CD4-positive, alpha-beta T cell (primary cell): ENCODE measurements around the gene KRT28. TPM values are rescaled to one million over a fixed set of nuclear protein-coding genes. Genes with fewer than 3 reads are reported as not detected.

ENCODE experiments used
- ATAC-seq: fragments of 200-7000 bp; cut with Tn5 transposase; one replicate; pipeline ENCODE4 v1.10.0; 2022; ENCODE audit warnings: mild to moderate bottlenecking; ENCODE audit not compliant: poor library complexity
- CTCF ChIA-PET: fragments of 350-600 bp; sonication (Branson Sonifier 250); formaldehyde crosslinking; loops from one replicate; lab custom pipeline; 2021; ENCODE audit warnings: antibody characterized with exemption, inconsistent platforms; lab: Charles Lee
- POLR2A ChIA-PET: fragments of 350-600 bp; sonication (Branson Sonifier 250); formaldehyde crosslinking; loops from one replicate; lab custom pipeline; 2021; ENCODE audit warnings: antibody characterized with exemption, inconsistent platforms; lab: Charles Lee
- DNase-seq, 14 experiments: peaks; one replicate each; pipeline ENCODE4 v3.0.0-alpha.2; 2013 to 2020; ENCODE audit warnings: mixed read lengths in 2 of 14
- H3K27ac ChIP-seq, 2 donors: one replicate each; pipeline versions ENCODE4 v1.5.1 to v1.7.0; 2013; ENCODE audit warnings: low read length in 2 of 2, low read depth in 1 of 2, mild to moderate bottlenecking in 1 of 2
- H3K27me3 ChIP-seq, 2 experiments: 1 replicate in 1 of 2; 2 replicates in 1 of 2; pipeline versions ENCODE4 v1.6.1 to v1.7.0; 2013; ENCODE audit warnings: low read length in 2 of 2, control low read depth in 1 of 2, mild to moderate bottlenecking in 1 of 2, moderate library complexity in 1 of 2; ENCODE audit not compliant: insufficient read depth in 2 of 2, control insufficient read depth in 1 of 2
- H3K36me3 ChIP-seq: one replicate; pipeline ENCODE4 v1.6.1; 2013; ENCODE audit warnings: low read length, control low read depth; ENCODE audit not compliant: insufficient read depth
- H3K4me1 ChIP-seq: one replicate; pipeline ENCODE4 v1.6.1; 2013; ENCODE audit warnings: low read length, control low read depth; ENCODE audit not compliant: insufficient read depth
- H3K4me3 ChIP-seq: one replicate; pipeline ENCODE4 v1.5.1; 2013; ENCODE audit warnings: mild to moderate bottlenecking, low read length, moderate library complexity
- H3K9me3 ChIP-seq, 2 experiments: 1 replicate in 1 of 2; 2 replicates in 1 of 2; pipeline versions ENCODE4 v1.6.1 to v1.7.0; 2013; ENCODE audit warnings: low read length in 2 of 2, mild to moderate bottlenecking in 2 of 2, control low read depth in 1 of 2, moderate library complexity in 1 of 2; ENCODE audit not compliant: control insufficient read depth in 1 of 2, insufficient read depth in 1 of 2
- H3K27ac Mint-ChIP-seq: one replicate; pipeline ENCODE4 v1.8.0; 2020; ENCODE audit warnings: mixed read lengths
- H3K27me3 Mint-ChIP-seq: one replicate; pipeline ENCODE4 v1.8.0; 2021; ENCODE audit warnings: mixed read lengths
- H3K36me3 Mint-ChIP-seq: one replicate; pipeline ENCODE4 v1.8.0; 2021; ENCODE audit warnings: low read depth, mixed read lengths
- H3K4me1 Mint-ChIP-seq: one replicate; pipeline ENCODE4 v1.8.0; 2021; ENCODE audit warnings: low read depth, mixed read lengths
- H3K4me3 Mint-ChIP-seq: one replicate; pipeline ENCODE4 v1.8.0; 2020; ENCODE audit warnings: mild to moderate bottlenecking, mixed read lengths
- H3K9me3 Mint-ChIP-seq: one replicate; pipeline ENCODE4 v1.8.0; 2020; ENCODE audit warnings: mixed read lengths
- CTCF ChIP-seq: fragments of 200-600 bp; IDR thresholded peaks from one replicate; pipeline ENCODE4 v1.8.0; 2022; ENCODE audit warnings: antibody characterized with exemption, mild to moderate bottlenecking
- intact Hi-C, 2 experiments: fragments of 100-400 bp; cut with DNase I in 1 of 2; cut with micrococcal nuclease in 1 of 2; formaldehyde crosslinking; loops; one replicate each; pipeline versions ENCODE4 v1.15.1 to v1.9.0; 2023 to 2025; cut with DNase I, micrococcal nuclease
- total RNA-seq, 174 experiments: library from RNA in 2 of 174; stranded (reverse) in 2 of 174; gene quantifications; one replicate each; pipeline ENCODE4 v1.2.3 and lab custom pipeline; 2021 to 2026

KRT28 gene
- total RNA-seq, 2 experiments from 2014 or later, result not detected

GRCh38 chr17:40822132-40822812 lies 22.5 kb upstream of the KRT28 start, which contains the start of gene KRT10:
Gene KRT10 (minus strand): TSS chr17:40822614. CDS start chr17:40822585, 29 bp downstream.
- no peak within 1 kb of the TSS for H3K27ac ChIP-seq

GRCh38 chr17:40821536-40821935 lies 21.8 kb upstream of the KRT28 start:
- POLR2A ChIA-PET, result no interaction called here
- peaks cover 2% of the 10 kb centered on the region for H3K9me3 Mint-ChIP-seq
- ATAC-seq, result no peak

More at GRCh38 chr17:40822132-40822812, 22.5 kb upstream of the KRT28 start, which contains the start of gene KRT10:
- Mint-ChIP-seq H3K27ac (no peak within 1 kb of the TSS), H3K9me3 (peaks cover 2% of the 10 kb centered on the region), H3K36me3 (peaks cover 14% of the 10 kb centered on the region), H3K27me3 (peaks cover 12% of the 10 kb centered on the region), H3K4me3 (no peak within 1 kb of the TSS), H3K4me1 (peaks cover 28% of the 10 kb centered on the region)
- Histone ChIP-seq H3K36me3 (peaks cover 2% of the 10 kb centered on the region), H3K9me3 (no peaks in the 10 kb centered on the region), H3K27me3 (no peaks in the 10 kb centered on the region), H3K4me3 (no peak within 1 kb of the TSS), H3K4me1 (peaks cover 5% of the 10 kb centered on the region)
- TF ChIP-seq CTCF, result no peak
- no peak for DNase-seq
- ChIA-PET CTCF (no interaction called here), POLR2A (no interaction called here)
- intact Hi-C loops, result no loop called here
- no peak for ATAC-seq

GRCh38 chr17:40820228-40820838 lies 20.6 kb upstream of the KRT28 start:
- peaks cover 5% of the 10 kb centered on the region for H3K4me1 ChIP-seq
- H3K27me3 ChIP-seq, result no peaks in the 10 kb centered on the region
- H3K4me1 Mint-ChIP-seq, result peaks cover 33% of the 10 kb centered on the region
- no peak overlapping the region for H3K4me3 ChIP-seq
- peak overlapping the region; percentile 89 for H3K27ac Mint-ChIP-seq
- H3K4me3 Mint-ChIP-seq, result peak overlapping the region; percentile 84
- H3K36me3 ChIP-seq, result peaks cover 2% of the 10 kb centered on the region
- DNase-seq, result no peak
- no peak for TF ChIP-seq CTCF
- H3K27ac ChIP-seq, result no peak overlapping the region
- peaks cover 24% of the 10 kb centered on the region for H3K36me3 Mint-ChIP-seq
- POLR2A ChIA-PET, result interaction anchor here (1.1 to 2.9 kb wide), 2 partner anchors 869 to 1197 kb away, joined by 3 to 70 read pairs; partner anchors contain the start of genes DNAJC7 and EIF1
- no peak for ATAC-seq
- H3K9me3 Mint-ChIP-seq, result peaks cover 2% of the 10 kb centered on the region
- CTCF ChIA-PET, result interaction anchor here (2.2 kb wide), 1 partner anchor 842 kb away, joined by 7 read pairs; no protein-coding TSS in a partner anchor
- H3K27me3 Mint-ChIP-seq, result peaks cover 5% of the 10 kb centered on the region
- intact Hi-C loops, result no loop called here
- H3K9me3 ChIP-seq, result no peaks in the 10 kb centered on the region

More at GRCh38 chr17:40821536-40821935, 21.8 kb upstream of the KRT28 start:
- Mint-ChIP-seq H3K36me3 (peaks cover 21% of the 10 kb centered on the region), H3K27ac (no peak overlapping the region), H3K4me1 (peaks cover 33% of the 10 kb centered on the region), H3K4me3 (no peak overlapping the region), H3K27me3 (peaks cover 11% of the 10 kb centered on the region)
- DNase-seq, result no peak
- Histone ChIP-seq H3K9me3 (no peaks in the 10 kb centered on the region), H3K4me3 (no peak overlapping the region), H3K27me3 (no peaks in the 10 kb centered on the region), H3K27ac (no peak overlapping the region), H3K4me1 (peaks cover 5% of the 10 kb centered on the region), H3K36me3 (peaks cover 2% of the 10 kb centered on the region)
- intact Hi-C loops, result no loop called here
- CTCF ChIA-PET, result no interaction called here
- no peak for TF ChIP-seq CTCF
